Measurements from ENCODE around the gene KRTAP24-1.

KRTAP24-1 gene

DNA sequence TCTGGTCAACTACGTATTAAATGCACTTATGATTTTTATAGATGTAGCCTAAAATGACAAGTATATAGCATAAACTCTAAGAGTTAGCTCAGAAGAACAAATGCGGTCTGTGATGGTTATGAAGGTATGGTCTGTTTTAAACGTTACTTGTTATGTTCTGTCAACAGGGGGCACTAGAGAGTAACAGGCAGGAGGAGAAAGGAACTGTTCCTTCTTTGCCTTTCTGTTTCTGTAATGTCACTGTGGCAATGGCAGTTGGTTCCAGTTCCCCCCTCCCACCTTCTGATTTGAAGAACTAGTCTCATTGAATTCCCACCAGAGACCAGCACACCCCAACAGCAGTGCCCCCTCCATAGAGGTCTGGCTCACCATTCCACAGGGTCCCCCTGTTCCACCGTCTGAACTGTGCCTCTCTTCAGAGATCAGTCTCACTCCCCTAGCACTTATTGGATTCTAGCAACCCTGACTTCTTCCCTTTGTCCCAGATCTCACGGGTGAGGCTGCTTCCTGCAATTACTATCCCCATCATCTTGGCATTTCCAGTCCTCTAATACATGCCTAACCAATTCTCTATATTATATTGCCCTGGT is 14.0 kb downstream of the KRTAP24-1 start:
- Histone ChIP-seq H3K36me3 (ENCODE audit: control insufficient read depth, insufficient read depth, low read length) (no peaks in the 10 kb centered on the region), H3K9me3 (ENCODE audit: control insufficient read depth, low read length) (no peaks in the 10 kb centered on the region), H3K27me3 (ENCODE audit: control insufficient read depth, insufficient read depth, low read length) (no peaks in the 10 kb centered on the region), H3K4me3 (ENCODE audit: low read length) (no peak overlapping the region), H3K4me1 (ENCODE audit: control insufficient read depth, insufficient read depth, low read length) (no peaks in the 10 kb centered on the region), H3K9ac (ENCODE audit: low read length) (no peak overlapping the region)

DNA sequence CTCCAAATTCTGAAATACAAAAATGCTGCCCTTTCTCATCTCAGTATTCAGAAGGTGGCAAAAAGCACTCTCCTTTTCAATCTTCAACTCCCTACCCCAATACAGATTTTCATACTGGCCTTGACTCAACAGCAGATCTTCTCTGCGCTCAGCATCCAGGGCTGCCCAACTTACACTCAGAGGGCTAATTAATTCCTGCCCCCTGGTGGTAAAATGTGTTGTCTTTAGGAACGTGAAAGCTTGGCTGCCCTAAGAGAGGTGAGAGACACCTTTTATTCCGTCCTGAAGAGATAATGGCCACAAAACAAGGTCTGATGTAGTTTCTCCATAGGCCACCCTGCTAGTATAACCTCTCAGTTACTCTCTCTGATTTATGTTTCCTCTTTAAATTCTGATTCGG is 25.0 kb downstream of the KRTAP24-1 start:
- Histone ChIP-seq H3K36me3 (ENCODE audit: control insufficient read depth, insufficient read depth, low read length) (no peaks in the 10 kb centered on the region), H3K9me3 (ENCODE audit: control insufficient read depth, low read length) (no peaks in the 10 kb centered on the region), H3K9ac (ENCODE audit: low read length) (no peak overlapping the region), H3K4me1 (ENCODE audit: control insufficient read depth, insufficient read depth, low read length) (no peaks in the 10 kb centered on the region), H3K4me3 (ENCODE audit: low read length) (no peak overlapping the region), H3K27me3 (ENCODE audit: control insufficient read depth, insufficient read depth, low read length) (no peaks in the 10 kb centered on the region)

DNA sequence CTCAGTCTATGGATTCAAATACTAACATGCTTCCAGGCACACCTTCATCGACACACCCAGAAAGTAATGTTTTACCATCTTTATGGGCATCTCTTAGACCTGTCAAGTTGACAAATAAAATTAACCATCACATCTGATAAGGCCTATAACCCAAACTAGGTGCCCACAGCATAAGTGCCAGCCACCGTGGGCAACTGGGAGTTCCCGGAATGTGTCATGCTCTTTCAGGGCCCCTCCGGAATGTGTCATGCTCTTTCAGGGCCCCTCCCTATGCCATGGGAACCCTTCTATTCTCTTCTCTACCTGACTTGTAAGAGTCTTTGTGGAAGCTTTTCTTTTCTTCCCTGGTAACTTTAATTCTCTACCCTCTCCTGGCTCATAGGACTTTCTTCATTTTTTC is 26.6 kb downstream of the KRTAP24-1 start:
- Histone ChIP-seq H3K9ac (ENCODE audit: low read length) (no peak overlapping the region), H3K9me3 (ENCODE audit: control insufficient read depth, low read length) (no peaks in the 10 kb centered on the region), H3K4me1 (ENCODE audit: control insufficient read depth, insufficient read depth, low read length) (no peaks in the 10 kb centered on the region), H3K4me3 (ENCODE audit: low read length) (no peak overlapping the region), H3K27me3 (ENCODE audit: control insufficient read depth, insufficient read depth, low read length) (no peaks in the 10 kb centered on the region), H3K36me3 (ENCODE audit: control insufficient read depth, insufficient read depth, low read length) (no peaks in the 10 kb centered on the region)

DNA sequence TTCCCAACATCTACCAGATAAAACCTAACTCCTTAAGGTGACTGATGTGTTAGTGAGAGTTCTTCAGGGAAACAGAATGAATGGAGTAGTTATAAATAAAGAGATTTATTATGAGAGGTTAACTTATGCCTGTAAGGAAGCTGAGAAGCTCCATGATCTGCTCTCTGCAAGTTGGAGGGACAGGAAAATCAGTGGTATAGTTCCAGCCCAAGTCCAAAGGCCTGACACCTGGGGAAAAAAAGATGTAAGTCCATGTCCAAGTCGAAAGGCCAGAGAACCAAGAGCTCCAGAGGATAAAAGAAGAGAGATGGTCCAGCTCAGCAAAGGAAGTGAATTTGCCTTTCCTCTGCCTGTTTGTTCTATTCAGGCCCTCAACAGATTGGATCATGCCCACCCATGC is 27.1 kb downstream of the KRTAP24-1 start:
- Histone ChIP-seq H3K9me3 (ENCODE audit: control insufficient read depth, low read length) (no peaks in the 10 kb centered on the region), H3K9ac (ENCODE audit: low read length) (no peak overlapping the region), H3K27me3 (ENCODE audit: control insufficient read depth, insufficient read depth, low read length) (no peaks in the 10 kb centered on the region), H3K4me1 (ENCODE audit: control insufficient read depth, insufficient read depth, low read length) (no peaks in the 10 kb centered on the region), H3K4me3 (ENCODE audit: low read length) (no peak overlapping the region), H3K36me3 (ENCODE audit: control insufficient read depth, insufficient read depth, low read length) (no peaks in the 10 kb centered on the region)

DNA sequence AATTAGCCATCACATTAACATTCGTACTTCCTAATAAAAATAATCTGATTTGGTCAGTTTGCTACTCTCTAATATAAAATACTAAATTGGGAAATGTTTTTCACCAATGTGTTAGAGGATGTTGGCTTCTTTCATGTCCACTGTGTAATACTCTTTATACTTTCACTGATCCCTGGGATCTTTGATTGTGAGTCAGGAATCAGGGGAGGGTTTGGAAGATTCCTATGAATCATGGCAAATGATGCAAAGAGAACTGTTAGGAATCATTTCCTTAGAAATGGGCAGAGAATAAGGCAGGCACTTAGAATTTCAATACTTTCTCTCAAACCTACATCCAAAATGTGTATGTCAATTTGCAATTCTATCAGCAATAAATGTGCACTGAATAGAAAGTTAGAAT is 31.0 kb downstream of the KRTAP24-1 start:
- no peaks in the 10 kb centered on the region for H3K4me1 ChIP-seq (ENCODE audit: control insufficient read depth, insufficient read depth, low read length)
- no peaks in the 10 kb centered on the region for H3K9me3 ChIP-seq (ENCODE audit: control insufficient read depth, low read length)
- H3K9ac ChIP-seq (ENCODE audit: low read length) = no peak overlapping the region
- no peak overlapping the region for H3K4me3 ChIP-seq (ENCODE audit: low read length)
- H3K36me3 ChIP-seq (ENCODE audit: control insufficient read depth, insufficient read depth, low read length) = no peaks in the 10 kb centered on the region
- H3K27me3 ChIP-seq (ENCODE audit: control insufficient read depth, insufficient read depth, low read length) = no peaks in the 10 kb centered on the region

DNA sequence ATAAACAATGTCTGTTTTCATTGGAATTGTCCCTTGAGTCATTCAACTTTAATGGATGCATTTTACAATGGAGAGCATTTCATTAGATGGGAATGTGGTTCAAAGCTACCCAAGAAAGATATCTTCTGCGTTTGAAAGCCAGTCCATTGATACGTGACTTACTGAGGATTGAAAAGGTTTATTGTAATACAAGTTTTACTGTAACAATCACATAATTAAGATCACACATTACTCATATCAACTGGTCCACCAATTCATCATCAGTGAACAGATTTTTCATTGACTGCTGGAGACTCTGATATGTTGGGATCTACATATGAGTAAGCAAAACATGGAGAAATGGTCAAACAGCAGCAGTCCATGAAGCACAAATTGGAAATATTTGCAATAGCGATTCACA is 32.8 kb downstream of the KRTAP24-1 start:
- Histone ChIP-seq H3K36me3 (ENCODE audit: control insufficient read depth, insufficient read depth, low read length) (no peaks in the 10 kb centered on the region), H3K4me1 (ENCODE audit: control insufficient read depth, insufficient read depth, low read length) (no peaks in the 10 kb centered on the region), H3K9ac (ENCODE audit: low read length) (no peak overlapping the region), H3K4me3 (ENCODE audit: low read length) (no peak overlapping the region), H3K27me3 (ENCODE audit: control insufficient read depth, insufficient read depth, low read length) (no peaks in the 10 kb centered on the region), H3K9me3 (ENCODE audit: control insufficient read depth, low read length) (no peaks in the 10 kb centered on the region)

DNA sequence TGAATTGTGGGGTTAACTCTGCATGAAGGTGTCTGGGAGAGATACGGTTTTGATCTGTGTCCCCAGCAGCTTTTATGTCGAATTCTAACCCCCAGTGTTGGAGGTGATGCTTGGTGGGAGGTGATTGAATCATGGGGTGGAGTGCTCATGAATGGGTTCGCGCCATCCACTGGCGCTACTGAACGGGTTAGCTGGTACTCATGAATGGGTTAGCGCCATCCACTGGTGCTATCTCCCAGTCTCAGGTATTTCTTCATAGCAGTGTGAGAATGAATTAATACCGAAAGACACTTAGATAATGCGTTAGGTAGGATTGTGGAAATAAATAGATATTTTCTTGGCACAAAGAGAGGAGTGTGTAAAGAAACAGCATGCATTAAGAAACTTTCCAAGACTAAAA is 33.9 kb downstream of the KRTAP24-1 start:
- no peaks in the 10 kb centered on the region for H3K36me3 ChIP-seq (ENCODE audit: control insufficient read depth, insufficient read depth, low read length)
- H3K9me3 ChIP-seq (ENCODE audit: control insufficient read depth, low read length) = no peaks in the 10 kb centered on the region
- no peak overlapping the region for H3K4me3 ChIP-seq (ENCODE audit: low read length)
- no peaks in the 10 kb centered on the region for H3K4me1 ChIP-seq (ENCODE audit: control insufficient read depth, insufficient read depth, low read length)
- no peak overlapping the region for H3K9ac ChIP-seq (ENCODE audit: low read length)
- H3K27me3 ChIP-seq (ENCODE audit: control insufficient read depth, insufficient read depth, low read length) = no peaks in the 10 kb centered on the region

DNA sequence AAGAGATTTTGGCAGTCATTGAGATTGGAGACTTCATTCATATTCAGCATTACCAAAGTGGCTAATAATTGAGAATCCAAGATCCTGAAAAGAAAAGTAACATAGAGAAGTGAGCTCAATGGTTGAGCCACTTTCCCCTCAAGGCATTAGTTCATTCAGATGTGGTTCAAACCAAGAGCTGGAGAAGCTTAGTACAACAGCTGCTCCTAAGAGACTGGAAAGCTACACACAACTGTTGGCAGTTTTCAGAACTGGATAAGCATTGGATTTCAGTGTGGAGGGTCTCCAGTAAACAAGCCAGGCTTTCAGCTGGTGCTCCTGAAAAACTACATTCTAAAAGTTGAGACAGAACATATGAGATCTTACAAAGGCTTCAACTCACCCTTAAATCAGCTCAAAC is 37.7 kb downstream of the KRTAP24-1 start:
- no peaks in the 10 kb centered on the region for H3K9me3 ChIP-seq (ENCODE audit: control insufficient read depth, low read length)
- no peak overlapping the region for H3K9ac ChIP-seq (ENCODE audit: low read length)
- H3K27me3 ChIP-seq (ENCODE audit: control insufficient read depth, insufficient read depth, low read length) = no peaks in the 10 kb centered on the region
- no peak overlapping the region for H3K4me3 ChIP-seq (ENCODE audit: low read length)
- H3K36me3 ChIP-seq (ENCODE audit: control insufficient read depth, insufficient read depth, low read length) = no peaks in the 10 kb centered on the region
- no peaks in the 10 kb centered on the region for H3K4me1 ChIP-seq (ENCODE audit: control insufficient read depth, insufficient read depth, low read length)

DNA sequence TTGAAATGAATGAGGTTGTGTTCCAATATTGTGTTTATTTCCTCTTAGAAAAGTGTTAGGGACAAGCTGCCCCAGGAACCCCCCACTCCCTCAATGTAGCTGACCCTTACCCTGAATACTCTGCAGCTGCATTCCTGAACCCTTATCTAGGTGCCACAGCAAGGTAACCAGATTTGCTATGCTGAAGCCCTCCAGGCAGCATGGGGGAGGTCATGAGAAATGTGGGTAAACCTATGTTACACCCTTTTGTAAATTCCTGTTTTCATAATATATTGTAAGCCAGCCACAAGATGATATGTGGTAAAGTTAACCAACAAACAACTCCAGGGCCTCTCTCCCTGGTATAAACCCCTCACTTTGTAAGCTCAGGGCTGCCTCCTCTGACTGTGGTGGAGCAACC is 39.1 kb downstream of the KRTAP24-1 start:
- no peaks in the 10 kb centered on the region for H3K36me3 ChIP-seq (ENCODE audit: control insufficient read depth, insufficient read depth, low read length)
- H3K27me3 ChIP-seq (ENCODE audit: control insufficient read depth, insufficient read depth, low read length) = no peaks in the 10 kb centered on the region
- H3K4me1 ChIP-seq (ENCODE audit: control insufficient read depth, insufficient read depth, low read length) = no peaks in the 10 kb centered on the region
- H3K9ac ChIP-seq (ENCODE audit: low read length) = no peak overlapping the region
- no peak overlapping the region for H3K4me3 ChIP-seq (ENCODE audit: low read length)
- H3K9me3 ChIP-seq (ENCODE audit: control insufficient read depth, low read length) = no peaks in the 10 kb centered on the region

DNA sequence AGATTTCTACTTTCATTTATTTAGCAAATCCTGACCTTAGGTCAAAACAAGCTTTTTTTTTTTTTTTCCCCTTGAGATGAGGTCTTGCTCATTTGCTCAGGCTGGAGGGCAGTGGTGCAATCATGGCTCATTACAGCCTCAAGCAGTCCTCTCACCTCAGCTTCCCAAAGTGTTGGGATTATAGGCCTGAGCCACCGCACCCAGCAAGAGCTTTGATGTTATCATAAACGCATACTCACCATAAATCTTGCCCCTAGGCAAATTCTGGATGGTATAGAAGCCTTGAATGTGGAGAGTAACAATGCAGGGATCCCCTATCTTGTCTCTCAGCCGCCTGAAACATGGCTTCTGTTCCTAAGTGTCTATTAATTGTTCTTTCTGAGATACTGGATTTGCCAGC is 42.1 kb downstream of the KRTAP24-1 start:
- Histone ChIP-seq H3K4me1 (ENCODE audit: control insufficient read depth, insufficient read depth, low read length) (no peaks in the 10 kb centered on the region), H3K4me3 (ENCODE audit: low read length) (no peak overlapping the region), H3K36me3 (ENCODE audit: control insufficient read depth, insufficient read depth, low read length) (no peaks in the 10 kb centered on the region), H3K9ac (ENCODE audit: low read length) (no peak overlapping the region), H3K27me3 (ENCODE audit: control insufficient read depth, insufficient read depth, low read length) (no peaks in the 10 kb centered on the region), H3K9me3 (ENCODE audit: control insufficient read depth, low read length) (no peaks in the 10 kb centered on the region)

DNA sequence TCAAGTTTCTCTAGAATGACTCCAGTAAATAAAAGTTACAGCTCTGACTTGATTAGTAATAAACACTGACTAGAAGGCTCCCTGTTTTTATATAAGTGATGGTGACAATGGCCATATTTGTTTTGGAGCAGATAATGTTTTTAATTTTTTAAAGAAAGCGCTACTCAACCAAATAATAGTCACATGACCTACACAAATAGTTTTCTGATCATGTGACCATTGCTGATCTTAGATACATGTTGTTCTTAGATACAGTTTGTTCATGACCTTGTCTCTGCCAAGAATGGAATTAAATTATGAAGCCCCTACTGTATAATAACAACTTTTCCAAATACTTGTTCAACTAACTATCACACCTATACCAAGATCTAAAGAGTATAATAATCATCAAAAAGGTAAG is 44.6 kb downstream of the KRTAP24-1 start:
- H3K27me3 ChIP-seq (ENCODE audit: control insufficient read depth, insufficient read depth, low read length) = no peaks in the 10 kb centered on the region
- H3K36me3 ChIP-seq (ENCODE audit: control insufficient read depth, insufficient read depth, low read length) = no peaks in the 10 kb centered on the region
- H3K9me3 ChIP-seq (ENCODE audit: control insufficient read depth, low read length) = no peaks in the 10 kb centered on the region
- H3K9ac ChIP-seq (ENCODE audit: low read length) = no peak overlapping the region
- H3K4me1 ChIP-seq (ENCODE audit: control insufficient read depth, insufficient read depth, low read length) = no peaks in the 10 kb centered on the region
- H3K4me3 ChIP-seq (ENCODE audit: low read length) = no peak overlapping the region

DNA sequence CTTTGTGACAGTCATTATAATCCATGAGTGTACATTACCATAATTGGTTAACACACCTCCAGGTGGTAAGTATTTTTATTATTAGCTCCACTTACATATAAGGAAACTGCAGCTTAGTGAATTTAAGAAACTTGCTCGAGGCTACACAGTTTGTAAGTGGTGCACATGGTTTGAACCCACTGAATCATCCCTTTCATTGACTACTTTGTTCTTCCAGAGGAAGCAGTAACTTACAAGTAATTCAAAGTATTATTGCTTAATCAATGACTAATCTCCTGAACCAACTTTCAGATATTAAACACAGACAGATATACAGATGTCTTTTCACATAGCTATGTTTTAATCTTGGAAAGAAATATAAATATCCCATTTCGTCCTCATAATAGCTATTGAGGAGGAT is 48.1 kb downstream of the KRTAP24-1 start:
- Histone ChIP-seq H3K9ac (ENCODE audit: low read length) (no peak overlapping the region), H3K27me3 (ENCODE audit: control insufficient read depth, insufficient read depth, low read length) (no peaks in the 10 kb centered on the region), H3K9me3 (ENCODE audit: control insufficient read depth, low read length) (no peaks in the 10 kb centered on the region), H3K4me3 (ENCODE audit: low read length) (no peak overlapping the region), H3K4me1 (ENCODE audit: control insufficient read depth, insufficient read depth, low read length) (no peaks in the 10 kb centered on the region), H3K36me3 (ENCODE audit: control insufficient read depth, insufficient read depth, low read length) (no peaks in the 10 kb centered on the region)

DNA sequence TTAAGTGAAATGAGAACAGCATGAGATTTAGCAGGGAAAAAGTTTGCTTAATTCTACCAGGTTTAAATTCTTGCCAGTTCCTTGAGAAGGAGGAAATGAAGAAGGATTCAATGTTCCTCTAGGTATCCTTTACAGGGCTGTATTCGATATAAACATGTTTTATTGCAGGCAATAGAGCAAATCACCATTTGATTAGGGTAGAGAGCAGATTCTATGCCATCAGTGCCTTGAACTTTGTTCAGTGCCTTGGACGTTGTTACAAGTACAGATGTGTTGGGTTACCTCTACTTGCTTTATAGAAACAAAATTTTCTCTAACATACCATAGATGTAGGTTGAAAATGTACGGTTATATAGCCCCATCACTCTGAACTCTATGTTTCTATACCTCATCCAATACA is 48.7 kb downstream of the KRTAP24-1 start:
- Histone ChIP-seq H3K9ac (ENCODE audit: low read length) (no peak overlapping the region), H3K4me1 (ENCODE audit: control insufficient read depth, insufficient read depth, low read length) (no peaks in the 10 kb centered on the region), H3K4me3 (ENCODE audit: low read length) (no peak overlapping the region), H3K36me3 (ENCODE audit: control insufficient read depth, insufficient read depth, low read length) (no peaks in the 10 kb centered on the region), H3K9me3 (ENCODE audit: control insufficient read depth, low read length) (no peaks in the 10 kb centered on the region), H3K27me3 (ENCODE audit: control insufficient read depth, insufficient read depth, low read length) (no peaks in the 10 kb centered on the region)
